T-helper 1 cell treated with Interleukin-12 subunit alpha and Interleukin-12 subunit beta and Interleukin-4 antibody, amounts not matched to agents 30 ng/mL and 1 ng/mL, for 36 hours (primary cell): Measurements from ENCODE around the gene KLF15. TPM values are rescaled to one million over a fixed set of nuclear protein-coding genes. Genes with fewer than 3 reads are reported as not detected.

Experiments
- intact Hi-C: fragments of 100-400 bp; cut with micrococcal nuclease; formaldehyde crosslinking; loops from one replicate; pipeline ENCODE4 v1.15.1; 2024
- total RNA-seq: library from RNA; stranded (reverse); gene quantifications from 2 replicates; pipeline ENCODE4 v1.2.3, GENCODE V29; 2022

Gene KLF15
- total RNA-seq = not detected in 2 replicates

- intact Hi-C loops = loop anchor here (1.0 to 2.0 kb wide), 5 partner anchors 115 to 441 kb away; partner anchors contain the start of gene SLC41A3
Measured at GRCh38 chr3:126357295-126358037, at the start of gene KLF15. KLF15 (minus strand) TSS chr3:126357408; CDS start chr3:126352922, 4,486 bp downstream.

GRCh38 chr3:126406389-126407296 lies 49.4 kb upstream of the KLF15 start:
- intact Hi-C loops = no loop called here

- intact Hi-C loops = no loop called here
Measured at GRCh38 chr3:126402666-126403302, 45.6 kb upstream of the KLF15 start.

GRCh38 chr3:126402178-126402577 lies 45.0 kb upstream of the KLF15 start:
- intact Hi-C loops = no loop called here

- intact Hi-C loops = no loop called here
Measured at GRCh38 chr3:126401611-126402160, 44.5 kb upstream of the KLF15 start.

- intact Hi-C loops = no loop called here
Measured at GRCh38 chr3:126399756-126400155, 42.5 kb upstream of the KLF15 start.

- intact Hi-C loops = no loop called here
Measured at GRCh38 chr3:126399351-126399735, 42.1 kb upstream of the KLF15 start.

- intact Hi-C loops = no loop called here
Measured at GRCh38 chr3:126398423-126399350, 41.5 kb upstream of the KLF15 start.

GRCh38 chr3:126397610-126398422 lies 40.6 kb upstream of the KLF15 start:
- intact Hi-C loops = no loop called here

GRCh38 chr3:126396536-126396935 lies 39.3 kb upstream of the KLF15 start:
- intact Hi-C loops = no loop called here

GRCh38 chr3:126395846-126396513 lies 38.8 kb upstream of the KLF15 start:
- intact Hi-C loops = no loop called here

- intact Hi-C loops = no loop called here
Measured at GRCh38 chr3:126394977-126395321, 37.7 kb upstream of the KLF15 start.

- intact Hi-C loops = no loop called here
Measured at GRCh38 chr3:126394179-126394976, 37.2 kb upstream of the KLF15 start, which contains the start of gene CFAP100. CFAP100 (plus strand) TSS chr3:126394909; CDS start chr3:126396001, 1,092 bp downstream.

GRCh38 chr3:126393563-126393962 lies 36.4 kb upstream of the KLF15 start:
- intact Hi-C loops = no loop called here

- intact Hi-C loops = no loop called here
Measured at GRCh38 chr3:126392246-126392645, 35.0 kb upstream of the KLF15 start.

- intact Hi-C loops = no loop called here
Measured at GRCh38 chr3:126391631-126392030, 34.4 kb upstream of the KLF15 start.

- intact Hi-C loops = no loop called here
Measured at GRCh38 chr3:126390751-126391150, 33.5 kb upstream of the KLF15 start.

GRCh38 chr3:126390201-126390600 lies 33.0 kb upstream of the KLF15 start:
- intact Hi-C loops = no loop called here
